Measurements from ENCODE around the gene RNF151.

RNF151 gene

DNA sequence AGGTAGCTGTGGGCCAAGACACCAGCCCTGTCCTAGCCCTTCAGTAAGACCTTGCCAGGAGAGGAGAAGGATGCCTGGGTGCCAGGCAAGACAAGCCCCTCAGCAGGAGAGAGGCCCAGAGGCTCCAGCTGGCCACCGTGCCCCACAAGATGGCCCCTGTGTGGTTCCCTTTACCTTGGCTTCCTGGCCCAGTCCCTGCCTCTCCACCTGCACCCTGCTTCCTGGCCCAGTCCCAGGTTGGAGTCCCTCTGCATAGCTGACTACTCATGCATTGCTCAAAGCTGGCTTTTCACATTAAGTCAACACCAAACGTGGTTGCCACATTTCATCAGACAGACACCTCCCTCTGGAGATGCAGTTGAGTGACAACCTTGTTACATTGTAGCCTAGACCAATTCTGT lies 27.1 kb downstream of the RNF151 start:
- peak; percentile 58 for DNase-seq

DNA sequence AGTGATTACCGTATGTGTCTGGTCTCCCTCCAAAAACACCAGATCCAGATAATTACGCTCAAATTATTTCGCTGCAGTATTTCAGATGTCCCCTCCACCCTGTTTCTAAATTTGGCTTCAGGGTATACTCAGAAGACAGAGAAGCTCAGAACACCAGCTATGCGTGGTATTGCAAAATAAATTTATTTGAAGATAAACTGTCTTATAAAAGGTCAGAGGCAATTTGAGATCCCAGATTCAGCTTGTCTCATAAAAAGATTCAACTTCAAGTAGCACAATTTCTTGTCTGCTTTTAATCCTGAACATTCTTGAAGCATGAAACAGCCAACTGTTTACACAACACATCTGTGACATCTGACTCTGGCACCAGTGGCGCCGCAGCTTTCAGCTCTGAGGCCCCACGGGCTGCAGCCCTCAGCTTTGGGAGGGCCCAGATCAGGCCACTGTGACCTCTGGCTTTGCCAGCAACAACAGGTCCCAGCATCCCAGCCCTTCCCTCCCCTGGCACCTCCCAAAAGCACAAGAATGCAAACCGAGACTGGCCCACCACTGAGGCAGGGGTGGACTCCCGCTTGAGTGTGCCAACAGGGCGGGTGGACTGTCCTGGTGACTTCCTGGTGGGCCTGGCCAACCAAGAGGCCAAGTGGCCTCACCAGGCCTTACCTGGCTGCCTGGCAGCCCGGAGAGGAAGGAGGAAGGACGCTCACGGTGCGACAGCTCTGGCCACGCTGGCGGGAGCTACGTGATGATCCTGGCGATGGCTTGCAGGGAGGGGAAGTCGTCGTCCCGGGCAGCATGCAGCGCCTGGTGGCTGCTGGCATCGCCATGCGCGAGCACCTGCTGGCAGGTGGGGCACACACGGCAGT lies 31.1 kb downstream of the RNF151 start:
- DNase-seq, result no peak

- DNase-seq, result no peak
These were observed 31.7 kb downstream of the RNF151 start for GRCh38 chr16:1998360-1998835.

DNA sequence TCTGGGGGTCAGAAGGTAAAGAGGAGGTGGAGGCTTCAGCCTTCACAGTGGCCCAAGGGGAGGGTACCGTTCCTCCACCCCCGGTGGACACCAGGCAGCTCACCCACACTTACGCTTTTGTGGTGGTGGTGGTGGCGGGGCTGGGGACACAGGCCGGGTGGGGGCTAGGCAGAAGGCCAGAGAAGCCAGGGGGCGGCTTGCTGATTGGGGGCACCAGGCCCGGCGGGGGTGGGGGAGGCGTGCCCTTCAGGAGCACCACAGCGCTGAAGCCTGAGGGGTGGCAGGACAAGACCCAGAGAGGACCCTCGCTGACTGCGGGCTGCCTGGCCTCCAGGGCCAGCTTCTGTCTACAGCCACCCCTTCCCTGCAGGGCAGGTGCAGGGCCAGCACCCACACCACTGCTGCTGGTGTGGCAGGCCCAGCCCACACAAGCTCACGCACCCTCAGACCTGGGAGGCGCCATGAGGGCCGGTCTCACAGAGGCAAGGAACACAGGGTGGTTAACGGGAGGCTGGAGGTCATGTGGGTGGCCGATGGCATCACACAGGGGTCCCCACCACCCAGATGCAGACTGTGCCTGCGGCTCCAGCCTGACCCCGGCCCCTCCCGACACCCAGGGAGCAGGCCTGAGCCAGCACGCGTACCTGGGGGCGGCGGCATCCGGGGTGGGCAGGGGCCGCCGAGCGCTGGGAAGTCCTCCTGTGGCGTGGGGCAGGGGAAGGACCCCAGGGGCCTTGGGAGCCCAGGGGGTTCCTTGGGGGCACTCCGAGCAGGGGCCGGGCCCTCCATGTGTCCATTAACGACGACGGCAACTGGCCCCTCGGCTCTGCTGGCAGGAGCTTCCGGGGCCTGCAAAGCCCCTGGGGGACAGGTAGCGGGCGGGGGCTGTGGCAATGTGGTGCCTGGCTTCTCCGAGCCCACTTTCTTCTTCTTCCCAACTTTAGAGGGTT lies 32.5 kb downstream of the RNF151 start:
- no peak for DNase-seq

GRCh38 chr16:1999866-2000514 lies 33.3 kb downstream of the RNF151 start:
- DNase-seq, result no peak

GRCh38 chr16:2001035-2001434 lies 34.4 kb downstream of the RNF151 start:
- DNase-seq, result no peak

GRCh38 chr16:2001456-2002355 lies 35.0 kb downstream of the RNF151 start:
- no peak for DNase-seq

DNA sequence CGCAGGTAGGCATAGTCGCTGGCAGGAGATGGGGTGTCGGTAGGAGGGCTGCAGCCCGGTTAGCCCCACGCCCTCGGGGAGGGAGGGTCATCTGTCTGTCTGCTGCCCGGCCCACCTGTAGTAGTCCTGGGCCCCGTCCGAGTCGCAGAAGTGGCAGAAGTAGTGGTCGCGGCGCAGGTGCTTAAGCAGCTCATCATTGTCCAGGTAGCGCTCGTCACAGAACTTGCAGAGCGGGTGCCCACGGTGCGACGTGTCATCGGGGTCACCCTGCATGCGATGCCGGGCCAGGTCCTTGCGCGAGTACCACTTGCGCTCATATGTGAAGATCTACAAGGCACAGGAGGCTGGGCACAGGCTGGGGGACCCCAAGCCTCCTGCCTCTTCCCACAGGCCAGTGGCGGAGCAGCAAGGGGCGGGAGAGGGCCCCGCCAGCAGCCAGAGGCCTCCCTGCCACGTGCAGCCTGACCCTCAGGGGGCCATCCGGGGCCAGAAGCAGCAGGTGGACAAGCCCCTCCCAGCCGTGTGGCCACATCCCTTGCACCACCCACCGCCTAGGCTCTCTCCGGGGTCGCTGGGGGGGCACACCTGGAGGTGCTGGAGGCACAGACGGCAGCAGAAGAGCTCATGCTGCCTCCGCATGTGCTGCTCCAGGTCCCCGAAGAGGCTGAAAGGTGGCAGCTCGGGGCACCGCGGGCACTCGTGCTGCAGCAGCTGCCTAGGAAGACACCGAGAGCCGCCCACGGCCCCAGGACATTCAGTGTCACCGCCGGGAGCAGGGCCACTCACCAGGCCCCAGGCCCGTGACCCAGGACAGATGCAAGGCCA lies 36.0 kb downstream of the RNF151 start:
- no peak for DNase-seq

GRCh38 chr16:2003231-2003826 lies 36.7 kb downstream of the RNF151 start:
- DNase-seq, result no peak

DNA sequence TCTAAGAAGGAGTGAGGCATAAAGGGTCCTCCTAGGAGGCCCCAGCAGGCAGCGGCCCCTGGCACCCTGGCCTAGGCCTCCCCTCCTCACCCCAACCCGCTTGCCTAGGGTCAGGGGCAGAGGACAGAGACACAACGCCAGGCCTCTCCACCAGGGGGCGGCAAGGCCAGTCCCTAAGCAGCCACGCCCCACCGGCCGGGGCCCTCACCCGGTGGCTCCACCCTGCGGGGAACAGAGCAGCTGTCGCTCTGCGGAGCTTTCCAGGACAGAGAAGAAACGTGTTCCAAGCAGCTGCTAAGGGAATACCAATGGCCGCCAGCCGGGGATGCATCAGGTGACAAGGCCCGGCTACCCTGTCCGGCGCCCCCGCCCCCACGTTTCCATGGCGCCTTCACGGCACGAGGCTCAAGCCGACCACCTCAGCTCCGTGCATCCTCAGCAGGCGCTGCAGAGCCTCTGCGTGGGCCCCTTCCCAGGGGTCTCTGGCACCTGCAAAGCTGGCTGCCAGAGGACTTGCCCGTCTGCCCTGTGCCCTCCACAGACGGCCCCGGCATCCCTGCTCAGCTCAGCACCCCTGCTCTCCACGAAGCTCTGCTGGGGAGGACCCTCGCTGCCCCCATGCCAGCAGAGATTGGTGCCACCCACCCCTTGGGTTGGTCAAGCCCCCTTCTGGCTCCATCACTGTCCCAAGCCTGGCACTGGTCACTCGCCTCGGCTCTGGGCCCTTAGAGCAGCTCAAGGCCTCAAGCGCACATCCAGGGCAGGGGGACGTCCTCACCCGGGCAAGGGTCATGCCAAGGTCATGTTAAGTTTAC lies 37.4 kb downstream of the RNF151 start:
- peak; percentile 49 for DNase-seq

DNA sequence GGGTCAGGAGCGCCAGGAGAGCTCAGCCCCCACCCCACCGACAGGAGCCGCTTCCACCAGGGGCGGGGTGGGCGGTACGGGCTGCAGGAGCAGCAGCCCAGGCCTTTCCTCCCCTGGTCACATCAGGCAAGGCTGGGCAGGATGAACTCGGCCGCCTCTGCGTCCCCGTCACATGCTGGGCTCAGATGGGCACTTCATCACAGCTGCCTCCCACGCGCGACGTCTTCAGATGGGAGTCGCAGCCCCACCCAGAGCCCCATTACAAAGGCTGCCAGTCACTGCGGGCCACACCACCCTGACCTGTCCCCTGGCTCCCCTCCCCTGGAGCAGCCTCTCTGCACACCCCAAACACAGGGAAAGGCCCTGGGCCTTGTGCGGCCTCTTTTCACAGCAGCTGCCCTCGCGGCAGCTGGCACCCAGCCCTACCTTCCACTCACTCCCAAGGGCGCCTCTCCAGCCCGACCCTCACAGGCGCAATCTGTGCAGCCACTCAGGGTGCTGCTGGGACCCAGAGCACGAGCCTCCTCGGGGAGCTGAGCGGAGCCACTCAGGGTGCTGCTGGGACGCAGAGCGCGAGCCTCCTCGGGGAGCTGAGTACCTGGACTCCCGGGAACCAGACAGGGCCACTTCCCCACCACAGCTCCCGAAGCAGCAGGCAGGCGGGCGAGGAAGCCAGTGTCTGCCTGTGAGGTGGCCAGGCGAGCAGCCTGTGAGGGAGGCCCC lies 38.3 kb downstream of the RNF151 start:
- no peak for DNase-seq

DNA sequence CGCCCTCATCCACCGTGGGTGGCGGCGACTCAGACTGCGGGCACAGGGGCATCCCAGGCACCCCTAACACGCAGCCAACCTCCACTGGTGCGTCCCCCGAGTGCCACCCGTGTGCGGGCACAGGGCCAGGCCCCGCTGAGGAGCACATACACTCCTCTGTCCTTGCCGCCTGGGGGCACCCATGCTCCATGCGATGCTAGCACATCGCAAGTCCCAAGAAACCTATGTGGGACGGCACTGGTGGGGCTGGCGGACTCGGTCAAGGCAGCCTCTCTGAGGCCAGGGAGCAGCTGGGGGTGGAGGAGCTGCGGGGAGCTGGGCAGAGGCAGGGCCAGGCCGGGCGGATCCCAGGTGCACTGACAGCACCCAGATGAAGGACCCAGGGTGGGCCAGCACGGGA lies 39.0 kb downstream of the RNF151 start:
- DNase-seq, result no peak

DNA sequence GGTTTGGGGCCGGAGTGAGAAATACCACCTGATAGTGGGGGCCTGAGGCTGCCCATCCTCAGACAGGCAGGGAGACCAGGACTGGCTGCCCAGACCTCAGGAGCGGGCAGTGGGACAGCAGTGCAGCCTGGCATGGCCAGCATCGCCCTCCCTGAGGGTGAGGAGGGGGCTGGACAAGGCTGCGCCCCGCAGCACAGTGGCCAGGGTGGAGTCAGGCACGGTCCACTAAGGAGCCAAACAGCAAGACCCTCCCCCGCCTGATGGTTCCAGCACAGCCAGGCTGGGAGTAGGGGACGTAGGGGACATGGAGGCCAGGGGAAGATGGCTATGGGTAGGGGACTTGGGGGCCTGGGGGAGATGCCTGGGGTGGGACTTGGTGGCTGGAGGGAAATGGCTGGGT lies 39.7 kb downstream of the RNF151 start:
- no peak for DNase-seq

DNA sequence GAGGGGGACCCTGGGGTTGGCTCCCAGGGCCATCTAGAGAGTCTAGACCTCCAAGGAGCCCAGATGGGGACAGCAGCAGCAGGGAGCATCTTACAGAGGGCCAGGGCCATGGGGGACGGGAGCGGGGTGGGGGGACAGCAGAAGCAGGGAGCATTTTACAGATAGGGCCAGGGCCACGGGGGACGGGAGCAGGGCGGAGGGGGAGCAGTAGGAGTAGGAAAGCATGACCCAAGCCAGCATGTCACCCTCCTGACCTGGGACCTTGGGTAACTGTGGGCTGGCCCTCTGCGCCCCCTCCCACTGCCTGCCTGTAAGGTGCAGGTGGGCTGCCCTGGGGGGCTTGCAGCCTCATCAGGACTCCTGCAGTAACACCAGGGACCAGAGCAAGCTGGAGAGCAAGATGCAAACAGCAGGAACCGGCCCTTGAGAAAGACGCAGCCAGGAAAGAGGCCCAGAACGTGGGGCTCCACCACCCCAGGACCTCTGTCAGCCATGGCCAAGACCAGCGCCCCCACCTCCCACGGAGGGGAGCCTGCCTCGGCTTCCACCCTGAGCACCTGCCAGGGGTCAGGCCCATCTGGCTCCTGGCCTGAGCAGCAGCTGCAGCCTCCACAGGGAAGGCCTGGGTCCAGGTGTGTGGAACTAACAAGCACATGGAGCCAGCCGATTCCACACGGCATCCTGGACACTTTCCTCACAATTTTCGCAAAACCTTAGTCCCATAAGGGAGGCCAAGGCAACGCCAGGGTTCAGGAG lies 40.6 kb downstream of the RNF151 start:
- DNase-seq, result no peak

- no peak for DNase-seq
These were observed 41.4 kb downstream of the RNF151 start for GRCh38 chr16:2008009-2008526.

- no peak for DNase-seq
These were observed 42.0 kb downstream of the RNF151 start for GRCh38 chr16:2008631-2009163.

GRCh38 chr16:2009164-2009711 lies 42.6 kb downstream of the RNF151 start:
- no peak for DNase-seq

Data from kidney glomerular epithelial cell (primary cell).